Measurements from ENCODE around the gene MYADM.

GRCh38 chr19:53882391-53883050 lies 14.8 kb downstream of the MYADM start:
- no peak for TF ChIP-seq SUZ12 (IDR thresholded peaks at IDR 0.05)
- no peak for TF ChIP-seq TARDBP (IDR thresholded peaks at IDR 0.05)
- TF ChIP-seq LEF1 (IDR thresholded peaks at IDR 0.05; ENCODE audit: borderline replicate concordance), result no peak
- TF ChIP-seq FOXK2 (IDR thresholded peaks at IDR 0.05), result no peak
- no peak for TF ChIP-seq FOXM1 (IDR thresholded peaks at IDR 0.05; ENCODE audit: borderline replicate concordance)
- TF ChIP-seq NFRKB (IDR thresholded peaks at IDR 0.05), result no peak
- no peak for TF ChIP-seq BHLHE40 (IDR thresholded peaks at IDR 0.05; ENCODE audit: borderline replicate concordance)
- TF ChIP-seq FOXA1 (IDR thresholded peaks at IDR 0.05), result no peak
- TF ChIP-seq ZNF384 (IDR thresholded peaks at IDR 0.05), result no peak

All from HEK293T (cell line).